ENCODE data around the gene YAP1.

DNA sequence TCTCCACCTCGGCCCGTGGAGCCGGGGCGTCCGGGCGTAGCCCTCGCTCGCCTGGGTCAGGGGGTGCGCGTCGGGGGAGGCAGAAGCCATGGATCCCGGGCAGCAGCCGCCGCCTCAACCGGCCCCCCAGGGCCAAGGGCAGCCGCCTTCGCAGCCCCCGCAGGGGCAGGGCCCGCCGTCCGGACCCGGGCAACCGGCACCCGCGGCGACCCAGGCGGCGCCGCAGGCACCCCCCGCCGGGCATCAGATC is 439 bp downstream of the YAP1 start:
- TF ChIP-seq, protein P1, sequence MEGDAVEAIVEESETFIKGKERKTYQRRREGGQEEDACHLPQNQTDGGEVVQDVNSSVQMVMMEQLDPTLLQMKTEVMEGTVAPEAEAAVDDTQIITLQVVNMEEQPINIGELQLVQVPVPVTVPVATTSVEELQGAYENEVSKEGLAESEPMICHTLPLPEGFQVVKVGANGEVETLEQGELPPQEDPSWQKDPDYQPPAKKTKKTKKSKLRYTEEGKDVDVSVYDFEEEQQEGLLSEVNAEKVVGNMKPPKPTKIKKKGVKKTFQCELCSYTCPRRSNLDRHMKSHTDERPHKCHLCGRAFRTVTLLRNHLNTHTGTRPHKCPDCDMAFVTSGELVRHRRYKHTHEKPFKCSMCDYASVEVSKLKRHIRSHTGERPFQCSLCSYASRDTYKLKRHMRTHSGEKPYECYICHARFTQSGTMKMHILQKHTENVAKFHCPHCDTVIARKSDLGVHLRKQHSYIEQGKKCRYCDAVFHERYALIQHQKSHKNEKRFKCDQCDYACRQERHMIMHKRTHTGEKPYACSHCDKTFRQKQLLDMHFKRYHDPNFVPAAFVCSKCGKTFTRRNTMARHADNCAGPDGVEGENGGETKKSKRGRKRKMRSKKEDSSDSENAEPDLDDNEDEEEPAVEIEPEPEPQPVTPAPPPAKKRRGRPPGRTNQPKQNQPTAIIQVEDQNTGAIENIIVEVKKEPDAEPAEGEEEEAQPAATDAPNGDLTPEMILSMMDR (IDR thresholded peaks at IDR 0.05; ENCODE audit: borderline replicate concordance, extremely low read depth, low read length, poor library complexity, severe bottlenecking), result no peak
- no peak for TF ChIP-seq EZH2 (IDR thresholded peaks at IDR 0.05; ENCODE audit: borderline replicate concordance, low read depth, low read length, severe bottlenecking)

Data from DND-41 (cell line).